ENCODE data around the gene PHC1. TPM values are rescaled to one million over a fixed set of nuclear protein-coding genes. Genes with fewer than 3 reads are reported as not detected.

The PHC1 gene
- total RNA-seq, 1 experiment from 2014 or later, result 23.4 TPM

- Histone ChIP-seq H3K27ac (no peak overlapping the region), H3K4me3 (no peak overlapping the region), H3K27me3 (replicated peaks) (no peaks in the 10 kb centered on the region), H3K36me3 (no peaks in the 10 kb centered on the region), H3K4me1 (replicated peaks) (no peaks in the 10 kb centered on the region), H3K9me3 (replicated peaks) (no peaks in the 10 kb centered on the region)
- no peak for DNase-seq (ENCODE audit: low read depth in 1 of 2, low spot score in 2 of 2)
Observed at GRCh38 chr12:8980137-8980536, 65.8 kb downstream of the PHC1 start.

DNA sequence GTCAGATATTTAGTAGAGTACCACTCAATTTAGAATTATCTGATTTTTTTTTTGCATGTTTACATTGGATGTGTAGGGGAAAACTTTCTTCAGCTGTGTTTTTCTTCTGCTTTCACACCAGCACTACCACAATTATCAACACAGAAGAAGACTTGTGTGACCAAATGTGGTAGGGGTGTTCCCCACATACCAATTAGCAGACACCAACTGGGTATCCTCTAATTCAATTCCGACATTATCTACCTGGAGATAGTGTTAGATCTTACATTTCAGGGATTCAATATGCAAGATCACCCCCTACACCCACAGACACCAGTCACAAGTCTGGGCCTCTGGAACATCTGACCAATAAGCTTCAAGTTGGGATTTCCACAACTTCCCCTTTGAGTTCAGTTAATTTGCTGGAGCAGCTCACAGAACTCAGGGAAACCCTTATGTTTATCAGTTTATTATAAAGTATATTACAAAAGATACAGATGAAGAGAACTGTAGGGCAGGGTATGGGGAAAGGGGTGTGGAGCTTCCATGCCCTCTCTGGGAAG, 71.0 kb downstream of the PHC1 start:
- no peak for DNase-seq (ENCODE audit: low read depth in 1 of 2, low spot score in 2 of 2)
- no peak overlapping the region for H3K4me3 ChIP-seq
- no peaks in the 10 kb centered on the region for H3K9me3 ChIP-seq (replicated peaks)
- no peaks in the 10 kb centered on the region for H3K4me1 ChIP-seq (replicated peaks)
- no peaks in the 10 kb centered on the region for H3K36me3 ChIP-seq
- no peak overlapping the region for H3K27ac ChIP-seq
- H3K27me3 ChIP-seq (replicated peaks), result no peaks in the 10 kb centered on the region

DNA sequence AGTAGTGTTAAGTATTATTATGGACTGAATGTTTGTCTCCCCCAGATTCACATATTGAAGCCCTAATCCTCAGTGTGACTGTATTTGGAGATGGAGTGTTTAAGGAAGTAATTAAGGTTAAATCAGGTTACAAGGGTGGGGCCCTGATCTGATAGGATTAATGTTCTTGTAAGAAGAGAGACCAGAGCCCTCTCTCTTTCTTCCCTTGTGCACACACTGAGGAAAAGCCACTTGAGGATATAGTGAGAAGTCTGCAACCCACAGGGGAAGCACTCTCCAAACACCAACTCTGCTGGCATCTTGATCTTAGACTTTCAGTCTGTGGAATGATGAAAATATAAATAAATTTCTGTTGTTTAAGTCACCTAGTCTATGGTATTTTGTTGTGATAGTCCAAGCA, 72.9 kb downstream of the PHC1 start:
- DNase-seq (ENCODE audit: low read depth in 1 of 2, low spot score in 2 of 2), result no peak
- Histone ChIP-seq H3K9me3 (replicated peaks) (no peaks in the 10 kb centered on the region), H3K4me1 (replicated peaks) (no peaks in the 10 kb centered on the region), H3K27me3 (replicated peaks) (no peaks in the 10 kb centered on the region; the same call in 1 of the 2 replicates), H3K4me3 (no peak overlapping the region), H3K27ac (no peak overlapping the region), H3K36me3 (no peaks in the 10 kb centered on the region)

DNA sequence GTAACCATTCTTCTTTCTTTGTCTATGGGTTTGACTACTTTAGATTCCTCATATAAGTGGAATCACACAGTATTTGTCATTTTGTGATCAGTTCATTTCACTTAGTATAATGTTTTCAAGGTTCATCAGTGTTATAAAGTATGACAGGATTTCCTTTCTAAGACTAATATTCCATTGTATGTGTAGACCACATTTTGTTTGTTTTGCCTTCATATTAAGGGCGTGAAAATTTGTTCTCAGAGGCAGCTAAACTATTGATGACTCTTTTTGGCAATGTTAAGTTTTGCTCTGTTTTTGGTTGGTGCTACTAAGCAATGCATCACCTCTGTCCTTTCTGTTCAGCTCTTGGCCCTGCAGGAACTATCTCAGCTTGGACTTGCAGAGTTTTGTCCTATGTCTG, 73.4 kb downstream of the PHC1 start:
- Histone ChIP-seq H3K4me3 (no peak overlapping the region), H3K27ac (no peak overlapping the region), H3K9me3 (replicated peaks) (no peaks in the 10 kb centered on the region), H3K36me3 (no peaks in the 10 kb centered on the region), H3K4me1 (replicated peaks) (no peaks in the 10 kb centered on the region), H3K27me3 (replicated peaks) (no peaks in the 10 kb centered on the region; the same call in 1 of the 2 replicates)
- no peak for DNase-seq (ENCODE audit: low read depth in 1 of 2, low spot score in 2 of 2)

DNA sequence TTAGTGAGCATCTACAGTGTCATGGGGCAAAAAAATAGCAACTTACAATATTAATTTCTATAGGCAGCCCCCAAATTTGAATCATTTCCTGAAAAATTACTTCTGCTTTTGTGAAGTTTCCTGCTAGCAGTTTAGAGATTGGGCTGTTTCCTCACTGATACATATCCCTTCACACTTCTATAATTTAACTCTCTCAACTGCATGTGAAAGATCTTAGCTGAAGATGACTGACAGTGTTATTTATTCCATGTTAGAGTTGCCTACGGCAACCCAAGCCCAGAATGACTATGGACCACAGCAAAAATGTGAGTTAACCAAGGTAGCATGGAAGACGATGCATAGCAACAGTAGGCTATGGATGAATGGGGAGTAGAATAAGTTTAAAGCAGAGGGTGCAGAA, 75.1 kb downstream of the PHC1 start, which contains the start of gene KLRG1:
TSS of gene KLRG1 (plus strand) at position 134 of the 400 bp plus-strand sequence. CDS start at position 224, 90 bp downstream.
- Histone ChIP-seq H3K36me3 (no peaks in the 10 kb centered on the region), H3K4me1 (replicated peaks) (no peaks in the 10 kb centered on the region), H3K4me3 (no peak within 1 kb of the TSS), H3K27me3 (replicated peaks) (peaks cover under 1% of the 10 kb centered on the region; the same call in 1 of the 2 replicates), H3K9me3 (replicated peaks) (no peaks in the 10 kb centered on the region), H3K27ac (no peak within 1 kb of the TSS)
- no peak for DNase-seq (ENCODE audit: low read depth in 1 of 2, low spot score in 2 of 2)

Other genes starting within 250 kb of the PHC1 start
- 16.6 and 21.4 TPM in 2 replicates for gene RIMKLB, start 216.5 kb upstream of the PHC1 start, total RNA-seq (2014; rRNA removed; shearing (Covaris generic))
- not detected in 2 replicates for gene A2ML1, start 91.9 kb upstream of the PHC1 start, total RNA-seq (2014; rRNA removed; shearing (Covaris generic))
- 157 and 162 TPM in 2 replicates for gene M6PR, start 35.1 kb downstream of the PHC1 start, total RNA-seq (2014; rRNA removed; shearing (Covaris generic))
- gene KLRG1, start 75.0 kb downstream of the PHC1 start, total RNA-seq (2014; rRNA removed; shearing (Covaris generic)), result 0.13 TPM in 1 of 2 replicates, not detected in the other
- 0.50 and 0.55 TPM in 2 replicates for gene A2M, start 201.4 kb downstream of the PHC1 start, total RNA-seq (2014; rRNA removed; shearing (Covaris generic))